K562 (cell line): ENCODE results near the gene RAD51D. TPM values are rescaled to one million over a fixed set of nuclear protein-coding genes. Genes with fewer than 3 reads are reported as not detected.
A peak's percentile ranks its signal among the peaks of the same experiment; 100 is the strongest.

Experiments used
- BRD9 ChIP-seq: fragments of 450-650 bp; IDR thresholded peaks from 2 replicates; pipeline ENCODE4 v1.6.1; 2018; ENCODE audit warnings: low read depth; ENCODE audit not compliant: partially characterized antibody
- C11orf30 ChIP-seq: fragments of 450-650 bp; IDR thresholded peaks from 2 replicates; pipeline ENCODE4 v1.6.1; 2016; ENCODE audit warnings: low read depth, mild to moderate bottlenecking
- CBFA2T2 ChIP-seq: fragments of 450-650 bp; conservative IDR thresholded peaks from 2 replicates; pipeline ENCODE4 v1.6.1; 2017; ENCODE audit warnings: mild to moderate bottlenecking
- CCAR2 ChIP-seq: fragments of 200-400 bp; formaldehyde crosslinking; IDR thresholded peaks from 2 replicates; pipeline ENCODE4 v1.6.1; 2017; ENCODE audit warnings: mild to moderate bottlenecking, low read depth, low read length
- ELK1 ChIP-seq: sonication (generic); formaldehyde crosslinking; IDR thresholded peaks from 2 replicates; pipeline ENCODE4 v1.8.1; 2022; ENCODE audit warnings: missing genetic modification reagents
- FOXK2 ChIP-seq, 2 experiments: fragments of 450-650 bp; IDR thresholded peaks in 1 of 2; conservative IDR thresholded peaks in 1 of 2; 2 replicates each; pipeline ENCODE4 v1.6.1; 2016; ENCODE audit warnings: low read depth in 2 of 2, mild to moderate bottlenecking in 1 of 2
- FOXM1 ChIP-seq, 2 experiments: fragments of 450-650 bp in 1 of 2; sonication (generic) in 1 of 2; formaldehyde crosslinking in 1 of 2; IDR thresholded peaks; 2 replicates each; pipeline versions ENCODE4 v1.6.1 to v1.9.0; 2017 to 2022; ENCODE audit warnings: low read depth in 2 of 2, mild to moderate bottlenecking in 2 of 2, missing genetic modification reagents in 1 of 2, moderate library complexity in 1 of 2
- HDAC3 ChIP-seq: fragments of 450-650 bp; IDR thresholded peaks from 2 replicates; pipeline ENCODE4 v1.6.1; 2018; ENCODE audit warnings: borderline replicate concordance, mild to moderate bottlenecking, moderate library complexity; ENCODE audit not compliant: partially characterized antibody
- LEF1 ChIP-seq: fragments of 450-650 bp; IDR thresholded peaks from 2 replicates; pipeline ENCODE4 v1.6.1; 2016; ENCODE audit warnings: mild to moderate bottlenecking
- MEIS2 ChIP-seq: fragments of 450-650 bp; IDR thresholded peaks from 2 replicates; pipeline ENCODE4 v1.6.1; 2014; ENCODE audit warnings: mild to moderate bottlenecking; ENCODE audit not compliant: partially characterized antibody
- MTA2 ChIP-seq: fragments of 450-650 bp; IDR thresholded peaks from 2 replicates; pipeline ENCODE4 v1.6.1; 2016; ENCODE audit warnings: low read depth
- NCOR1 ChIP-seq: fragments of 450-650 bp; IDR thresholded peaks from 2 replicates; pipeline ENCODE4 v1.6.1; 2016; ENCODE audit warnings: mild to moderate bottlenecking, moderate library complexity
- PML ChIP-seq: IDR thresholded peaks from 2 replicates; pipeline ENCODE4 v1.6.1; 2012; ENCODE audit warnings: low read length, inconsistent platforms
- SMARCE1 ChIP-seq: fragments of 450-650 bp; IDR thresholded peaks from 2 replicates; pipeline ENCODE4 v1.7.1; 2016; ENCODE audit warnings: mild to moderate bottlenecking
- SOX6 ChIP-seq: fragments of 450-650 bp; IDR thresholded peaks from 2 replicates; pipeline ENCODE4 v1.6.1; 2014; ENCODE audit warnings: mild to moderate bottlenecking
- SRSF1 ChIP-seq: fragments of 200-400 bp; formaldehyde crosslinking; IDR thresholded peaks from 2 replicates; pipeline ENCODE4 v1.6.1; 2017; ENCODE audit warnings: mild to moderate bottlenecking, low read depth, low read length, moderate library complexity
- STAT5A ChIP-seq: IDR thresholded peaks from 2 replicates; pipeline ENCODE4 v1.6.1; 2012; ENCODE audit warnings: low read length, inconsistent platforms, borderline replicate concordance
- TAF7 ChIP-seq: fragments of 450-650 bp; IDR thresholded peaks from 2 replicates; pipeline ENCODE4 v1.6.1; 2016; ENCODE audit warnings: missing genetic modification characterization, missing compliant biosample characterization
- TAL1 ChIP-seq: fragments of 450-650 bp; IDR thresholded peaks from 2 replicates; pipeline ENCODE4 v1.6.1; 2016; ENCODE audit warnings: mild to moderate bottlenecking
- ZNF384 ChIP-seq: IDR thresholded peaks from 2 replicates; pipeline ENCODE4 v1.6.1; 2012; ENCODE audit warnings: low read depth, low read length, improper control_type of control experiment
- ZZZ3 ChIP-seq: fragments of 450-650 bp; IDR thresholded peaks from 2 replicates; pipeline ENCODE4 v1.6.1; 2016; ENCODE audit warnings: antibody characterized with exemption, mild to moderate bottlenecking, moderate library complexity
- polyA plus RNA-seq, 8 experiments: library from polyadenylated mRNA; depleted of rRNA in 4 of 8; stranded (reverse) in 5 of 8; unstranded in 3 of 8; fragments of >200 nt; fragmentation: Nextera tagmentation in 2 of 8; fragmentation: Illumina TruSeq in 1 of 8; extraction: Ambion mirVana in 2 of 8; extraction: Trizol in 1 of 8; gene quantifications; 2 replicates each; pipeline versions ENCODE4 v1.2.1 to v1.2.3, GENCODE V29; 2011 to 2014; ENCODE audit warnings: inconsistent platforms in 1 of 8, missing spikeins in 1 of 8
- total RNA-seq, 7 experiments: library from RNA; depleted of rRNA in 6 of 7; stranded (reverse); fragments of >200 nt in 6 of 7; fragmentation: Illumina TruSeq in 2 of 7; extraction: Trizol in 2 of 7; gene quantifications; 2 replicates each; pipeline versions ENCODE4 v1.2.1 to v1.2.3, GENCODE V29; 2011 to 2021; ENCODE audit warnings: low replicate concordance in 1 of 7
- TF ChIP-seq, protein P1 (sequence below): fragments of 250-450 bp; sonication (Bioruptor Pico); IDR thresholded peaks from 2 replicates; pipeline ENCODE4 v1.8.0; 2021; ENCODE audit warnings: borderline replicate concordance, mild to moderate bottlenecking, moderate library complexity; ENCODE audit not compliant: poor library complexity, severe bottlenecking
- TF ChIP-seq, protein P2 (sequence below): sonication (generic); formaldehyde crosslinking; IDR thresholded peaks from 2 replicates; pipeline ENCODE4 v1.8.0; 2023; ENCODE audit warnings: missing genetic modification reagents, mild to moderate bottlenecking, borderline replicate concordance

RAD51D gene
- total and polyA plus RNA-seq, 9 of the 15 experiments (the other 6 are each of a cell fraction or from before 2014, with no cell fraction given) = 2.2 to 16.9 (median 8.7) TPM

DNA sequence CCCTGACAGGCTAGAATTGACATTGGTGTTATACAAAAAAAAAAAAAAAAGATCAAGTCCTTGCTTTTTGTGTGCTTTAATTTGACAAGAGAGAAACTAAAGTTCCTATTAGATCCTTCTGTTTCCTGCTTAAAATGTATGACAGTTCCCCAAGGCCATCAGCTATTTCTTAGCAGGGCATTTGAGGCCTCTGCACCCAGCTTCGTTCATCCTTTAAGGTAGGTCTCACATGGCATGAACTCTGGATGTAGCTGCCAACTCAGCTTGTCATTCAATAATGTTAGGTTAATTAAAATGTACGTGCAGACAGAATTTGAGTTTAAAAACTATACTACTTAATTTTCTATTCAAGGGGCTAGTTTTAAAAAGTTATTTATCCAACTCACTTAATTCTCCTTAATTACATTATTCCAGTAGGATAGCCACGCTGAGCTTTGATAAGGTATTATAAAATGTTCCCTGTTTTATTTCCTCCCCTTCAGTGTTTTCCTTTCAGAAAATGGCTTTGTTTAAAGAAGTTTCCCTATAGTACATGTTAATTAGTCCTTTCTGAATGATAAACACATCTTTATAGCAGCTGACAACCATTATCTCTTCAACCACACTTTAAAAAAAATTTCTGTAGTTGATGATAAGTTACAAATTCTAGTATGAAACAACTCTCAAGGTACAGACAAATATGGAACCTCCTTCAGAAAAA lies 55.0 kb downstream of the RAD51D start (continued):
- TF ChIP-seq ELK1 (CRISPR knock-in tag) (no peak), BRD9 (peak; percentile 21), MEIS2 (peak; percentile 59), NCOR1 (peak; percentile 78), LEF1 (peak; percentile 73), ZNF384 (peak; percentile 63), ZZZ3 (no peak), CBFA2T2 (peak; percentile 73), MTA2 (peak; percentile 69), FOXM1 (IDR thresholded peaks at IDR 0.05; ENCODE audit: low read depth) (peak; percentile 65; the same call in 1 of the 2 replicates), FOXM1 (CRISPR knock-in tag; IDR thresholded peaks at IDR 0.05; ENCODE audit: low read depth) (no peak), SRSF1 (no peak), STAT5A (peak; percentile 45; the same call in 1 of the 2 replicates), HDAC3 (peak; percentile 56), SOX6 (peak; percentile 75), SMARCE1 (peak; percentile 67; the same call in 1 of the 2 replicates), FOXK2 (conservative IDR thresholded peaks at IDR 0.05 in 1 of 2, IDR thresholded peaks at IDR 0.05 in 1 of 2; ENCODE audit: low read depth in 2 of 2) (0 out of 4 replicates have a peak, but pooled peaks of 1 of the 2 experiments have one; percentile 36), TAF7 (tag) (no peak), CCAR2 (no peak), C11orf30 (no peak), TAL1 (peak; percentile 91), PML (peak; percentile 72; the same call in 1 of the 2 replicates)
- TF ChIP-seq, protein P1, sequence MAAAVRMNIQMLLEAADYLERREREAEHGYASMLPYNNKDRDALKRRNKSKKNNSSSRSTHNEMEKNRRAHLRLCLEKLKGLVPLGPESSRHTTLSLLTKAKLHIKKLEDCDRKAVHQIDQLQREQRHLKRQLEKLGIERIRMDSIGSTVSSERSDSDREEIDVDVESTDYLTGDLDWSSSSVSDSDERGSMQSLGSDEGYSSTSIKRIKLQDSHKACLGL (CRISPR knock-in tag) = no peak
- TF ChIP-seq, protein P2, sequence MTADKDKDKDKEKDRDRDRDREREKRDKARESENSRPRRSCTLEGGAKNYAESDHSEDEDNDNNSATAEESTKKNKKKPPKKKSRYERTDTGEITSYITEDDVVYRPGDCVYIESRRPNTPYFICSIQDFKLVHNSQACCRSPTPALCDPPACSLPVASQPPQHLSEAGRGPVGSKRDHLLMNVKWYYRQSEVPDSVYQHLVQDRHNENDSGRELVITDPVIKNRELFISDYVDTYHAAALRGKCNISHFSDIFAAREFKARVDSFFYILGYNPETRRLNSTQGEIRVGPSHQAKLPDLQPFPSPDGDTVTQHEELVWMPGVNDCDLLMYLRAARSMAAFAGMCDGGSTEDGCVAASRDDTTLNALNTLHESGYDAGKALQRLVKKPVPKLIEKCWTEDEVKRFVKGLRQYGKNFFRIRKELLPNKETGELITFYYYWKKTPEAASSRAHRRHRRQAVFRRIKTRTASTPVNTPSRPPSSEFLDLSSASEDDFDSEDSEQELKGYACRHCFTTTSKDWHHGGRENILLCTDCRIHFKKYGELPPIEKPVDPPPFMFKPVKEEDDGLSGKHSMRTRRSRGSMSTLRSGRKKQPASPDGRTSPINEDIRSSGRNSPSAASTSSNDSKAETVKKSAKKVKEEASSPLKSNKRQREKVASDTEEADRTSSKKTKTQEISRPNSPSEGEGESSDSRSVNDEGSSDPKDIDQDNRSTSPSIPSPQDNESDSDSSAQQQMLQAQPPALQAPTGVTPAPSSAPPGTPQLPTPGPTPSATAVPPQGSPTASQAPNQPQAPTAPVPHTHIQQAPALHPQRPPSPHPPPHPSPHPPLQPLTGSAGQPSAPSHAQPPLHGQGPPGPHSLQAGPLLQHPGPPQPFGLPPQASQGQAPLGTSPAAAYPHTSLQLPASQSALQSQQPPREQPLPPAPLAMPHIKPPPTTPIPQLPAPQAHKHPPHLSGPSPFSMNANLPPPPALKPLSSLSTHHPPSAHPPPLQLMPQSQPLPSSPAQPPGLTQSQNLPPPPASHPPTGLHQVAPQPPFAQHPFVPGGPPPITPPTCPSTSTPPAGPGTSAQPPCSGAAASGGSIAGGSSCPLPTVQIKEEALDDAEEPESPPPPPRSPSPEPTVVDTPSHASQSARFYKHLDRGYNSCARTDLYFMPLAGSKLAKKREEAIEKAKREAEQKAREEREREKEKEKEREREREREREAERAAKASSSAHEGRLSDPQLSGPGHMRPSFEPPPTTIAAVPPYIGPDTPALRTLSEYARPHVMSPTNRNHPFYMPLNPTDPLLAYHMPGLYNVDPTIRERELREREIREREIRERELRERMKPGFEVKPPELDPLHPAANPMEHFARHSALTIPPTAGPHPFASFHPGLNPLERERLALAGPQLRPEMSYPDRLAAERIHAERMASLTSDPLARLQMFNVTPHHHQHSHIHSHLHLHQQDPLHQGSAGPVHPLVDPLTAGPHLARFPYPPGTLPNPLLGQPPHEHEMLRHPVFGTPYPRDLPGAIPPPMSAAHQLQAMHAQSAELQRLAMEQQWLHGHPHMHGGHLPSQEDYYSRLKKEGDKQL (CRISPR knock-in tag) = no peak
